H54 (cell line): ENCODE data around the gene SUPT3H.

Source experiments
- DNase-seq: peaks from one replicate; pipeline ENCODE4 v3.0.0; 2011; ENCODE audit warnings: low spot score, mixed read lengths; ENCODE audit not compliant: insufficient read length
- FAIRE-seq: peaks from 3 replicates; lab custom pipeline; 2011; peaks lifted over from hg19 to GRCh38; lab: Jason Lieb, UNC
- POLR2A ChIP-seq: IDR thresholded peaks from 2 replicates; pipeline ENCODE4 v1.6.1; 2011; ENCODE audit warnings: low read depth, mild to moderate bottlenecking, low read length

Gene SUPT3H

DNA sequence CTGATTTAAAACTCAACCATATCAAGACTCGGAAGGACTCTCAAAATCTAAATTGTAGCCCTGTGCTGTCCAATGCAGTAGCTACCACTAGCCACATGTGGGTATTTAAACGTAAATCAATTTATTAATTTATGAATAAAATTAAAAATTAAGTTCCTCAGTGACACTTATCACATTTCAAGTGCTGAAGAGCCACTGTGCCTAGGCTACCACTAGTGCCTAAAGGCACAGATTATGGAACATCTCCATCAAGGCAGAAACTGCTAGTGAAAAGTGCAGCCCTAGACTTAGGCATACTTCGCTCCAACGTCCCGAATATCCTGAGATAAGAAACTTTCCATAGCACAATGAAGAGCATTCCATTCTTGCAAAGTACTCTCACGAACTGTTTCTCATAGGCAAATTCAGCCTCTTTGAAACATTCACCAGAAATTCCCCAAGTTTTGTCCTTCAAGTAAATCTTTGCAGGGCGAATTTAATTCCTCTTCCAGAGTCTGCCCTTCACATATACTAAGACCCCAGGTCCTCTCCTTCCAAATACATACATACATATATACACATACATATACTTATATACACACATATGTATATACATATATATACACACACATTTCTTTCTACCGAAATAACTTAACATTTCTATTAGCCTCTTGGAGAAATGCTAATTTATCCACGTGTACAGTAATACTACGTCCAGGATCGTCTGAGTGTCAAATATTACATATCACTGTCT, 1.3 kb downstream of the SUPT3H start:
- FAIRE-seq (no peak), DNase-seq (no peak)
- no peak for TF ChIP-seq POLR2A

DNA sequence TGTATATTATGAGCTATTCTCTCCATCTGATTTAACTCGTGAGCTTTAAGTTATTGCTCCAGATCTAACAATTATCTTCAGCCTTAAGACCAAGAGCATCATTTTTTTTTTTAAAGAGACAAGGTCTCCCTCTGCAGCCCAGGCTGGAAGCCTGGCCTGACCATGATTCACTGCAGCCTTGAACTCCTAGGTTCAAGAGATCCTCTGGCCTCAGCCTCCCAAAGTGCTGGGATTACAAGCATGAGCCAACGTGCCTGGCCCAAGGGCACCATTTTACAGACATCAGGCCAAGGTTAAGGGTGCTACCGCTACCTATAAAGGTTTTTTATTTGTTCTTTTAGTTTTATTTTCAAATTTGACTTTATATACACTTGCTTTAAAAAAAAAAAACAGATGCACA, 2.3 kb downstream of the SUPT3H start:
- no peak for FAIRE-seq
- no peak for DNase-seq
- no peak for TF ChIP-seq POLR2A

DNA sequence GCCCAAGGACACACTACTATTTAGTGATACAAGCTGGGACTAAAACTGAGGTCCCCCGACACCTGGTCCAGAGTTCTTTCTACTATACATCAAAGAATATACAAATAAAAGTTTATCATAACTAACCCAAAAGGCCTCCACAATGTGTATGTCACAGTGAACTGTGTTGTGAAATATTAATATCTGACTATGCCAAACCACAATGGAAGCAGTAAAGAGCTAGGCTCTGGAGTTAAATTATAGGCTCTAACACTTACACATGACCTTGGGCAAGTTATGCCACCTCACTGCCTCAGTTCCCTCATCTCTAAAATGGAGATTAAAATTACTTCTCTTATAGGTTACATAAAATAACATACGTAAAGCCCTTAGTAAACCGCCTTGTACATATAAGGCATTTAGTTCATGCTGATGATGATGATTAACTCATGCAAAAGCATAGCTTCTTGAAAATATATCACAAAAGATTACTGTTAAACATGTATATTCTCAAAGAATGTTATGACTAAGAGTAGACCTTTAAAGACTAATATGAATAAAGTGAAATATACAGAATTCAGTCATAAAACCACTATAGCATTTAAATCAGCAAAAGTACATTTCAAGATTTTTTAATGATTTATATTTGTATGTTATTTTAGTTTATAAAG, 5.7 kb downstream of the SUPT3H start:
- TF ChIP-seq POLR2A = no peak
- FAIRE-seq (no peak), DNase-seq (no peak)

- DNase-seq (no peak), FAIRE-seq (no peak)
- TF ChIP-seq POLR2A = no peak
Observed at GRCh38 chr6:45369870-45370269, 7.9 kb downstream of the SUPT3H start.

GRCh38 chr6:45367999-45368398, 9.7 kb downstream of the SUPT3H start:
- DNase-seq (no peak), FAIRE-seq (no peak)
- TF ChIP-seq POLR2A = no peak

GRCh38 chr6:45366534-45366933, 11.2 kb downstream of the SUPT3H start:
- TF ChIP-seq POLR2A = no peak
- FAIRE-seq (no peak), DNase-seq (no peak)

GRCh38 chr6:45365036-45365435, 12.7 kb downstream of the SUPT3H start:
- no peak for TF ChIP-seq POLR2A
- FAIRE-seq (no peak), DNase-seq (no peak)

DNA sequence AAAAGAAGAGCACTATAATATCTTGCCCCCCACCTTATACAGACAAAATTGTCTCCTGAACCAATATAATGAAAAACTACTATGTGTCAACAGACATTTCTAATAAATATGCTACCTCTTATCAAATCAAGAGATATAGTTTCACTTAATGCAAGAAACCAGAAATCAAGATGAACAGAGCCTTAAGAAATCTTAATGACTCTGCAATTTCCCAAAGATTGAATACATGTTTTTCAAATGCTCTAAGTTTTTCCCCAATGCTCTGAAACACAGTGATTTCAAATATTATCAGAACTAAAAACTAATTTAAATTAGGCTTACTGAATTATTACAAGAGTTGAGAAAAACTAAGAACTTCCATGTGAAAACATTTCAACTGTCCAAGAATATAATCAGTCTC, 13.3 kb downstream of the SUPT3H start:
- FAIRE-seq (peak; percentile 60), DNase-seq (no peak)
- TF ChIP-seq POLR2A = no peak

DNA sequence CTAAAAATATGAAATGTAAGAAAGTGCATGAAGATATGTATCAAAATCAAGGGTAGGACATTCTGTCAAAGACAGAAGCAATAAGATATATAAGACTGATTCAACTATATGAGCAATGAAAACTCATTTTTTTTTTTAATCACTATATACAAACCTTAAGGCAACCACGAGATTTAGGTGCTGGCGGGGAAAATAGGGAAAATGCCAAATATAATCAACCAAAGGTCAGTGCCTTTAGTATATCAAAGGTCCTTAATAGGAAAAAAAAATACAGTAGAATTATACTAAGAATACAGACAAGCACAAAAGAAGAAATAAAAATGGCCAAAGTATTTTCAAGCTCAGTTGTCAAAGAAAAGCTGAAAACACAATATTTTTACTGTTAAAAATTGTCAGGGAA, 24.1 kb downstream of the SUPT3H start:
- no peak for TF ChIP-seq POLR2A
- FAIRE-seq = no peak
- no peak for DNase-seq

- FAIRE-seq = peak; percentile 70
- TF ChIP-seq POLR2A = no peak
Observed at GRCh38 chr6:45351667-45352066, 26.1 kb downstream of the SUPT3H start.

DNA sequence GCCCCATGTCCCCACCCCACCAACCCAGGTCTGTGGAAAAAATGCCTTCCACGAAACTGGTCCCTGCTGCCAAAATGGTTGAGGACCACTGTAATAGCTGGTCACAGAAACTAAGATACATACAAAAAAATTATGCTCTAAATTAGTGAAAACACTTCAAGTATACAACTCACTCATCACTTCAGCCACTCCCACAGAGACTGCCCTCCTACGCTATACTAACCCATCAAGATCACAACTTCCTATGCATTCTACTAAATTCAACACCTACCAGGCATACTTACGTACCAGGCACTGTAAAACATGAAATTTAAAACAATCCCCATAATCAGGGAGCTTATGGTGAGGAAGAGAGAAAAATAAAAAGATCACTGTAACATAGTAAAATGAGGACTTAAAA, 26.7 kb downstream of the SUPT3H start:
- DNase-seq (no peak), FAIRE-seq (no peak)
- no peak for TF ChIP-seq POLR2A

More at GRCh38 chr6:45351667-45352066, 26.1 kb downstream of the SUPT3H start:
- no peak for DNase-seq

DNA sequence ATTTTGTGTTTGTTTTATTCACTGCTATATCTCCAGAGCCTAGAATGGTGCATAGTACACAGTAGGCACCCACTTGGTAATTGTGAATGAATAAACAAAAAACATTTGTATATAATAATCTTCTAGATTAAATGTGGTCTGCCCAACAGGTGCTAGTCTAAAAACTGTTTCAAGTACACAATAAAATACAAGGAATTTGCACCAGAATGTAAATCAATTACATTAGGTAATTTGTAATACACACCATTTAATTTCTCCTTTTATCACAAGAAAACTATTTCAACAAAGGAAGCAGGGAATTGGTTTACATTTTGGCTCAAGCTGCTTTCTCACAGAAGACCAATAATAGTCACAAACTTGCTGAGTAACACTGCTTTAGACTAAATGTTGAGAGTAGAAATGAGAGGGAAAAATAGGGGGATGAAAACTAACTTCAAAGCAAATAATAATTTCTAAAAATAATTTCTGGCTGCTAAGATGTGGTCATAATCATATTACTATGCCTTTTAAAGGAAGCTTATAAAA, 27.5 kb downstream of the SUPT3H start:
- no peak for TF ChIP-seq POLR2A
- DNase-seq (no peak), FAIRE-seq (peak; percentile 27)

DNA sequence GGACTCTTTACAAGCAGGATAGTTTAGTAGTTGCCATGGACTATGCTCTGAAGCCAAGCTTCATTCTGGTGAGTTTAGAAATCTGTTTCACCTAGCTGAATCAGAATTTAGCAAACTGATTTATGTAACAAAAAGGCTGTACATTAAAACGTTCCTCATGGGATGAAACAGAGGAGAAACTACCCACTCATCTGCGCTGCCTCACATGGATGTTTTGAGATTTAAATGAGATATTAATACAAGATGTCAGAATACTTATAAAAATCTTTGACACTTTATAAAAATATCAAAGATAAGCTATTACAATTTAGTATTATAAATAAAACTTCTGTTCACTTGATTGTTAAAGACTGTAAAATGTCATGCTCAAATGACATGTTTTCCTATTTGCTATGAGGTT, 32.8 kb downstream of the SUPT3H start:
- TF ChIP-seq POLR2A = no peak
- no peak for DNase-seq
- no peak for FAIRE-seq

DNA sequence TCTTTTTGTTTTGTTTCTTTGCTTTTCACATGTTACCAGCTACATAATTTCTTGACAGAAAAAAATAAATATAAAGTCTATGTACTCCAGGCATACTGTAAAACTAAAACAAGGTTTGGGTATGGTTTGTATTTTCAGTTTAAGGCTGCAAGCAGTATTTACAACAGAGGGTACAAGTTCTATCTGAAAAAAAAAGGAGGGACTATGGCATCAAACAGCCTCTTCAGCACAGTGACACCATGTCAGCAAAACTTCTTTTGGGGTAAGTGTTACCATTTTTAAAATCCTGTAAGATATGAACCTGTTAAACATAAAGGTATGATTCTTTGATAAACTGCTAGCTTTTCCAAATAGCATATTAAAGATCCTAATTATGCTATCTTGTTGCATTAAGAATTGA, 49.2 kb downstream of the SUPT3H start:
- DNase-seq (no peak), FAIRE-seq (peak; percentile 43)
- TF ChIP-seq POLR2A = no peak
